Endothelial cell of umbilical vein (primary cell): ENCODE data around the gene SPEN. TPM values are rescaled to one million over a fixed set of nuclear protein-coding genes. Genes with fewer than 3 reads are reported as not detected.

Experiments
- BruUV-seq: library from RNA; stranded (reverse); fragments of 400-500 nt; replicated peaks from 2 replicates; lab custom pipeline; 2021; lab: Mats Ljungman, UMichigan
- CTCF ChIA-PET: fragments of 300-600, 350-600 bp; sonication (Branson Sonifier 250); formaldehyde crosslinking; loops from one replicate; lab custom pipeline; 2021; ENCODE audit warnings: antibody characterized with exemption, inconsistent platforms; lab: Charles Lee
- POLR2A ChIA-PET: fragments of 300-600, 350-600 bp; sonication (Branson Sonifier 250); formaldehyde crosslinking; loops from one replicate; lab custom pipeline; 2021; ENCODE audit warnings: antibody characterized with exemption, inconsistent platforms; lab: Charles Lee
- DNase-seq: peaks from one replicate; pipeline ENCODE4 v3.0.0-alpha.2; 2011; ENCODE audit warnings: low read depth, low spot score
- FAIRE-seq: peaks from 2 replicates; lab custom pipeline; 2011; peaks lifted over from hg19 to GRCh38; lab: Jason Lieb, UNC
- H2AFZ ChIP-seq: 2 replicates; pipeline ENCODE4 v1.6.0; 2012; ENCODE audit warnings: low read depth, low read length, control low read depth, inconsistent platforms
- H3K27ac ChIP-seq: 2 replicates; pipeline ENCODE4 v1.5.1; 2011; ENCODE audit warnings: low read depth, mild to moderate bottlenecking, control low read depth, low read length, moderate library complexity; ENCODE audit not compliant: insufficient read depth
- H3K27me3 ChIP-seq, 2 experiments: 2 replicates each; pipeline versions ENCODE4 v1.6.0 to v1.6.1; 2011; ENCODE audit warnings: low read length in 2 of 2, mixed read lengths in 1 of 2; ENCODE audit not compliant: control insufficient read depth in 2 of 2, insufficient read depth in 2 of 2
- H3K36me3 ChIP-seq, 2 experiments: 2 replicates in 1 of 2; 3 replicates in 1 of 2; pipeline ENCODE4 v1.5.1; 2011; ENCODE audit warnings: low read length in 2 of 2, mild to moderate bottlenecking in 1 of 2, moderate library complexity in 1 of 2; ENCODE audit not compliant: control insufficient read depth in 2 of 2, insufficient read depth in 2 of 2; ENCODE audit errors: extremely low read depth in 1 of 2
- H3K4me1 ChIP-seq: 3 replicates; pipeline ENCODE4 v1.5.1; 2011; ENCODE audit warnings: mild to moderate bottlenecking, low read length; ENCODE audit not compliant: control insufficient read depth, insufficient read depth; ENCODE audit errors: extremely low read depth
- H3K4me2 ChIP-seq: 2 replicates; pipeline ENCODE4 v1.6.1; 2011; ENCODE audit warnings: low read length, control low read depth, mixed read lengths; ENCODE audit not compliant: insufficient read depth
- H3K4me3 ChIP-seq, 3 experiments: fragments of 200-600 bp in 1 of 3; sonication (generic), shearing (Covaris generic) in 1 of 3; replicated peaks in 1 of 3; 2 replicates each; pipeline ENCODE4 v1.5.1; 2011 to 2016; ENCODE audit warnings: control low read depth in 3 of 3, low read length in 3 of 3, mild to moderate bottlenecking in 2 of 3, inconsistent platforms in 1 of 3, low read depth in 1 of 3, moderate library complexity in 1 of 3; ENCODE audit not compliant: insufficient read depth in 1 of 3
- H3K79me2 ChIP-seq: 2 replicates; pipeline ENCODE4 v1.6.0; 2012; ENCODE audit warnings: low read length, inconsistent platforms; ENCODE audit not compliant: control insufficient read depth, insufficient read depth
- H3K9ac ChIP-seq: replicated peaks from 2 replicates; pipeline ENCODE3; 2011; ENCODE audit warnings: low read length, control low read depth; ENCODE audit not compliant: insufficient read depth; ENCODE audit errors: extremely low read depth
- H3K9me1 ChIP-seq: replicated peaks from 3 replicates; pipeline ENCODE4 v1.6.0; 2011; ENCODE audit warnings: mild to moderate bottlenecking, low read length; ENCODE audit not compliant: control insufficient read depth, insufficient read depth; ENCODE audit errors: extremely low read depth
- H3K9me3 ChIP-seq: replicated peaks from 2 replicates; pipeline ENCODE4 v1.5.1; 2012; ENCODE audit warnings: low read length, inconsistent platforms; ENCODE audit not compliant: control insufficient read depth, insufficient read depth
- H4K20me1 ChIP-seq: replicated peaks from 2 replicates; pipeline ENCODE3; 2011; ENCODE audit warnings: mild to moderate bottlenecking, low read length; ENCODE audit not compliant: control insufficient read depth, insufficient read depth; ENCODE audit errors: extremely low read depth
- EZH2 ChIP-seq: IDR thresholded peaks from 2 replicates; pipeline ENCODE4 v1.6.1; 2012; ENCODE audit warnings: borderline replicate concordance, low read depth, mild to moderate bottlenecking, moderate library complexity, low read length, inconsistent platforms; ENCODE audit not compliant: severe bottlenecking
- FOS ChIP-seq: IDR thresholded peaks from 2 replicates; pipeline ENCODE4 v1.6.1; 2011; ENCODE audit warnings: mild to moderate bottlenecking, low read length, moderate library complexity, borderline replicate concordance; ENCODE audit not compliant: insufficient read depth
- GATA2 ChIP-seq: IDR thresholded peaks from 2 replicates; pipeline ENCODE4 v1.7.0; 2011; ENCODE audit warnings: low read depth, mild to moderate bottlenecking, moderate library complexity, mixed read lengths, low read length; ENCODE audit not compliant: insufficient read length, insufficient read depth
- JUN ChIP-seq: IDR thresholded peaks from 2 replicates; pipeline ENCODE4 v1.6.1; 2011; ENCODE audit warnings: borderline replicate concordance, low read depth; ENCODE audit not compliant: insufficient read length, insufficient read depth
- MYC ChIP-seq: IDR thresholded peaks from one replicate; pipeline ENCODE4 v1.6.1; 2011; ENCODE audit warnings: mild to moderate bottlenecking, low read depth, low read length
- POLR2A ChIP-seq: IDR thresholded peaks from 2 replicates; pipeline ENCODE4 v1.6.1; 2012; ENCODE audit warnings: low read depth, mild to moderate bottlenecking, control low read depth, low read length
- POLR2AphosphoS5 ChIP-seq: IDR thresholded peaks from 2 replicates; pipeline ENCODE4 v1.6.1; 2012; ENCODE audit warnings: low read depth, mild to moderate bottlenecking, control low read depth, low read length, moderate library complexity; ENCODE audit not compliant: insufficient read depth
- dilution Hi-C: fragments of 300-500 bp; cut with MboI; formaldehyde crosslinking; loops from one replicate; pipeline ENCODE4 v1.15.0; 2019; ENCODE audit warnings: low sequenced_read_pairs; ENCODE audit not compliant: extremely low pct_ligation_motif_present
- intact Hi-C: fragments of 100-400 bp; cut with micrococcal nuclease; formaldehyde crosslinking; loops from one replicate; pipeline ENCODE4 v1.10.0; 2022
- polyA plus RNA-seq, 4 experiments: library from polyadenylated mRNA; depleted of rRNA in 3 of 4; stranded (reverse) in 3 of 4; unstranded in 1 of 4; fragments of >200 nt; gene quantifications; 2 replicates each; pipeline versions ENCODE4 v1.2.1 to v1.2.3, GENCODE V29; 2011 to 2012; ENCODE audit warnings: missing spikeins in 1 of 4
- total RNA-seq: library from RNA; stranded (reverse); gene quantifications from 2 replicates; pipeline ENCODE4 v1.2.3, GENCODE V29; 2021
- TF ChIP-seq, protein P1 (sequence below), 2 donors: IDR thresholded peaks; 1 replicate in 1 of 2; 2 replicates in 1 of 2; pipeline ENCODE4 v1.5.1; 2011; ENCODE audit warnings: low read length in 2 of 2, mild to moderate bottlenecking in 2 of 2, moderate library complexity in 2 of 2, control low read depth in 1 of 2, inconsistent platforms in 1 of 2, low read depth in 1 of 2; ENCODE audit not compliant: insufficient read depth in 1 of 2; ENCODE audit errors: extremely low read depth in 1 of 2
- TF ChIP-seq, protein P2 (sequence below): IDR thresholded peaks from 2 replicates; pipeline ENCODE4 v1.6.1; 2011; ENCODE audit not compliant: insufficient read depth, insufficient read length

Gene SPEN
- total and polyA plus RNA-seq, 2 donors (not counting 3 experiments of a cell fraction or from before 2014, with no cell fraction given) = 9.3 to 44.4 TPM

DNA sequence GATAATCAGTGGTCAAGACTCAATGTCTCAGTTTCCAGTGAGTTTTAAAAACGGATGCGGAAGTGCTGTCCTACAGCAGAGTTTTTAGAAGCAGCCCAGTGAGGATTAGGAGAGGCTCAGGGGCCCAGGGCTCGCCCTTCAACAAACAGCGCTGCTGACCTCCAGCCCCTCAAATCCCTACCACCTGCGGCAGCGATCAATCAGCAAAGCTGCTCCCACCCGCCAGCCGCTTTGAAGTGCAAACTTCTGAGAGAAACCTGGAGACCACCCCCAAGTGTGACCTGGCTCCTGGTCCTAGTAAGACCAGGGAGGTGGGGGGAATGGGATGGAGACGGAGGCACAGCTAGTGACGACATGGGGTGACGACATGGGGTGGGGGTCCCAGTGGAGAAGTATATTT lies 114.0 kb downstream of the SPEN start:
- Histone ChIP-seq H2AFZ (no peak overlapping the region), H3K9me3 (no peaks in the 10 kb centered on the region), H3K4me3 (no peak overlapping the region), H4K20me1 (no peaks in the 10 kb centered on the region), H3K4me2 (no peak overlapping the region), H3K9ac (no peak overlapping the region), H3K4me1 (peaks cover 34% of the 10 kb centered on the region), H3K79me2 (peaks cover 41% of the 10 kb centered on the region), H3K36me3 (no peaks in the 10 kb centered on the region), H3K27ac (no peak overlapping the region), H3K9me1 (no peaks in the 10 kb centered on the region), H3K27me3 (no peaks in the 10 kb centered on the region)
- no peak for FAIRE-seq
- TF ChIP-seq EZH2 (no peak), JUN (no peak), GATA2 (no peak), FOS (no peak), POLR2AphosphoS5 (no peak), POLR2A (no peak), MYC (no peak)
- TF ChIP-seq, protein P1, sequence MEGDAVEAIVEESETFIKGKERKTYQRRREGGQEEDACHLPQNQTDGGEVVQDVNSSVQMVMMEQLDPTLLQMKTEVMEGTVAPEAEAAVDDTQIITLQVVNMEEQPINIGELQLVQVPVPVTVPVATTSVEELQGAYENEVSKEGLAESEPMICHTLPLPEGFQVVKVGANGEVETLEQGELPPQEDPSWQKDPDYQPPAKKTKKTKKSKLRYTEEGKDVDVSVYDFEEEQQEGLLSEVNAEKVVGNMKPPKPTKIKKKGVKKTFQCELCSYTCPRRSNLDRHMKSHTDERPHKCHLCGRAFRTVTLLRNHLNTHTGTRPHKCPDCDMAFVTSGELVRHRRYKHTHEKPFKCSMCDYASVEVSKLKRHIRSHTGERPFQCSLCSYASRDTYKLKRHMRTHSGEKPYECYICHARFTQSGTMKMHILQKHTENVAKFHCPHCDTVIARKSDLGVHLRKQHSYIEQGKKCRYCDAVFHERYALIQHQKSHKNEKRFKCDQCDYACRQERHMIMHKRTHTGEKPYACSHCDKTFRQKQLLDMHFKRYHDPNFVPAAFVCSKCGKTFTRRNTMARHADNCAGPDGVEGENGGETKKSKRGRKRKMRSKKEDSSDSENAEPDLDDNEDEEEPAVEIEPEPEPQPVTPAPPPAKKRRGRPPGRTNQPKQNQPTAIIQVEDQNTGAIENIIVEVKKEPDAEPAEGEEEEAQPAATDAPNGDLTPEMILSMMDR (IDR thresholded peaks at IDR 0.05; ENCODE audit: extremely low read depth in 1 of 2, insufficient read depth in 1 of 2, low read depth in 1 of 2, low read length in 2 of 2) = no peak
- TF ChIP-seq, protein P2, sequence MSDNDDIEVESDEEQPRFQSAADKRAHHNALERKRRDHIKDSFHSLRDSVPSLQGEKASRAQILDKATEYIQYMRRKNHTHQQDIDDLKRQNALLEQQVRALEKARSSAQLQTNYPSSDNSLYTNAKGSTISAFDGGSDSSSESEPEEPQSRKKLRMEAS = no peak
- POLR2A ChIA-PET = no interaction called here
- intact Hi-C loops (no loop called here), dilution Hi-C loops (no loop called here)
- DNase-seq = no peak
- BruUV-seq = no TSS peak
- CTCF ChIA-PET = interaction anchor here (1.6 to 1.7 kb wide), 2 partner anchors 13 to 170 kb away, joined by 4 to 5 read pairs; no protein-coding TSS in a partner anchor
